Uterus (tissue), 4 donors: ENCODE data around the gene LRRC8A. TPM values are rescaled to one million over a fixed set of nuclear protein-coding genes. Genes with fewer than 3 reads are reported as not detected.
"Not testable (repeated sequence)": the region's sequence is repeated elsewhere in the genome, so short reads cannot be mapped to it uniquely, and the experiment has no call there.

Experiments
- DNase-seq, 2 donors: peaks; one replicate each; pipeline ENCODE4 v3.0.0-alpha.2; 2019 to 2020
- H3K27ac ChIP-seq, 2 donors: fragments of 200-600 bp; sonication (generic); 1 replicate in 1 of 2; 2 replicates in 1 of 2; pipeline ENCODE4 v1.5.1; 2016 to 2018
- H3K27me3 ChIP-seq, 2 donors: fragments of 200-600 bp; sonication (generic); one replicate each; pipeline ENCODE4 v1.5.1; 2018 to 2019; ENCODE audit warnings: control low read depth in 1 of 2
- H3K36me3 ChIP-seq, 2 donors: fragments of 200-600 bp; sonication (generic); one replicate each; pipeline ENCODE4 v1.5.1; 2019; ENCODE audit warnings: control low read depth in 1 of 2
- H3K4me1 ChIP-seq, 2 donors: fragments of 200-600 bp; sonication (generic); one replicate each; pipeline ENCODE4 v1.5.1; 2018 to 2019; ENCODE audit warnings: control low read depth in 1 of 2
- H3K4me3 ChIP-seq, 2 donors: fragments of 200-600 bp; sonication (generic); 1 replicate in 1 of 2; 2 replicates in 1 of 2; pipeline ENCODE4 v1.5.1; 2018 to 2019; ENCODE audit warnings: mild to moderate bottlenecking in 1 of 2
- H3K9me3 ChIP-seq, 2 donors: fragments of 200-600 bp; sonication (generic); one replicate each; pipeline ENCODE4 v1.5.1; 2019; ENCODE audit warnings: control low read depth in 1 of 2
- CTCF ChIP-seq, 4 experiments: fragments of 200-600 bp in 2 of 4; fragments of 450-650 bp in 2 of 4; sonication (generic) in 2 of 4; IDR thresholded peaks; one replicate each; pipeline ENCODE4 v1.5.1; 2016 to 2019; ENCODE audit warnings: antibody characterized with exemption in 4 of 4, mild to moderate bottlenecking in 2 of 4, moderate library complexity in 1 of 4
- POLR2A ChIP-seq, 2 donors: fragments of 450-650 bp; IDR thresholded peaks; one replicate each; pipeline ENCODE4 v1.6.1; 2016; ENCODE audit warnings: antibody characterized with exemption in 2 of 2, mild to moderate bottlenecking in 1 of 2, moderate library complexity in 1 of 2
- intact Hi-C: fragments of 100-400 bp; cut with DNase I; formaldehyde crosslinking; loops from one replicate; pipeline ENCODE4 v1.15.1; 2023; ENCODE audit warnings: low total_unique reads
- total RNA-seq, 4 donors: library from RNA; depleted of rRNA in 3 of 4; stranded (reverse); fragments of >200 nt in 3 of 4; gene quantifications; one replicate each; pipeline versions ENCODE4 v1.1.0 to v1.2.4, GENCODE V29; 2014 to 2023
- donor health status: DM: yes; HTN: yes; CAD: no.

The LRRC8A gene
- total RNA-seq, 4 donors from 2014 or later: 23.5 to 58.7 (median 30.8) TPM

GRCh38 chr9:128940271-128940921, 58.5 kb downstream of the LRRC8A start:
- H3K9me3 ChIP-seq: no peaks in the 10 kb centered on the region
- peak in 1 of 2 donors; percentile 16 for DNase-seq
- no peak for TF ChIP-seq POLR2A (IDR thresholded peaks at IDR 0.05)
- H3K4me3 ChIP-seq: no peak overlapping the region
- no peaks in the 10 kb centered on the region for H3K27me3 ChIP-seq
- H3K36me3 ChIP-seq: no peaks in the 10 kb centered on the region
- no peaks in the 10 kb centered on the region for H3K4me1 ChIP-seq
- H3K27ac ChIP-seq: peak overlapping the region in 1 of 2 donors; percentile 72
- intact Hi-C loops: no loop called here

GRCh38 chr9:128940946-128941755, 59.2 kb downstream of the LRRC8A start:
- DNase-seq: peak in 1 of 2 donors; percentile 11
- Histone ChIP-seq H3K4me3 (no peak overlapping the region), H3K27me3 (no peaks in the 10 kb centered on the region), H3K4me1 (peaks cover 0 to under 1% of the 10 kb centered on the region in 2 donors), H3K9me3 (no peaks in the 10 kb centered on the region), H3K36me3 (no peaks in the 10 kb centered on the region), H3K27ac (peak overlapping the region; percentile 13 to 72)
- intact Hi-C loops: no loop called here
- no peak for TF ChIP-seq CTCF (IDR thresholded peaks at IDR 0.05)
- TF ChIP-seq POLR2A (IDR thresholded peaks at IDR 0.05): no peak

- no peaks in the 10 kb centered on the region for H3K9me3 ChIP-seq
- TF ChIP-seq CTCF (IDR thresholded peaks at IDR 0.05) (no peak), POLR2A (IDR thresholded peaks at IDR 0.05) (no peak)
- intact Hi-C loops: no loop called here
- H3K27ac ChIP-seq: peak overlapping the region in 1 of 2 donors; percentile 53
- H3K27me3 ChIP-seq: no peaks in the 10 kb centered on the region
- no peaks in the 10 kb centered on the region for H3K36me3 ChIP-seq
- peak in 1 of 2 donors; percentile 7 for DNase-seq
- peaks cover 0 to 9% of the 10 kb centered on the region in 2 donors for H3K4me1 ChIP-seq
- no peak overlapping the region for H3K4me3 ChIP-seq
Measured at GRCh38 chr9:128943832-128944620, 62.1 kb downstream of the LRRC8A start.

- intact Hi-C loops, H3K9me3 ChIP-seq, H3K36me3 ChIP-seq, H3K27me3 ChIP-seq, H3K27ac ChIP-seq, H3K4me1 ChIP-seq, H3K4me3 ChIP-seq, DNase-seq: not testable (repeated sequence)
Measured at GRCh38 chr9:128944966-128945365, 63.0 kb downstream of the LRRC8A start.

- H3K27me3 ChIP-seq: no peaks in the 10 kb centered on the region
- no peaks in the 10 kb centered on the region for H3K9me3 ChIP-seq
- H3K4me3 ChIP-seq: peak overlapping the region in 1 of 2 donors; percentile 99
- no peak overlapping the region for H3K27ac ChIP-seq
- intact Hi-C loops: no loop called here
- no peak for DNase-seq
- H3K36me3 ChIP-seq: no peaks in the 10 kb centered on the region
- TF ChIP-seq CTCF (IDR thresholded peaks at IDR 0.05): no peak
- TF ChIP-seq POLR2A (IDR thresholded peaks at IDR 0.05): no peak
- H3K4me1 ChIP-seq: peaks cover 0 to 9% of the 10 kb centered on the region in 2 donors
Measured at GRCh38 chr9:128945798-128946501, 64.0 kb downstream of the LRRC8A start.
